ENCODE results near the gene GRM7. TPM values are rescaled to one million over a fixed set of nuclear protein-coding genes. Genes with fewer than 3 reads are reported as not detected.

Gene GRM7
- total and polyA plus RNA-seq, 2 experiments from 2014 or later: 0.62 to 1.7 TPM

- H3K36me3 ChIP-seq: no peaks in the 10 kb centered on the region
- H3K27ac ChIP-seq: no peak overlapping the region
- H3K4me3 ChIP-seq: no peak overlapping the region
- H3K4me1 ChIP-seq (ENCODE audit: low read depth): no peaks in the 10 kb centered on the region
- H3K9me3 ChIP-seq (ENCODE audit: low read depth): no peaks in the 10 kb centered on the region
- TF ChIP-seq CTCF (IDR thresholded peaks at IDR 0.05; ENCODE audit: low read depth, low read length): no peak
- DNase-seq (ENCODE audit: low read depth in 1 of 2, low spot score in 1 of 2): peak in 1 of 2 donors; percentile 3
- H3K27me3 ChIP-seq: no peaks in the 10 kb centered on the region
These were observed 724.1 kb downstream of the GRM7 start for GRCh38 chr3:7585052-7585451.

GRCh38 chr3:7588236-7588635, 727.3 kb downstream of the GRM7 start:
- no peaks in the 10 kb centered on the region for H3K27me3 ChIP-seq
- H3K36me3 ChIP-seq: no peaks in the 10 kb centered on the region
- DNase-seq (ENCODE audit: low read depth in 1 of 2, low spot score in 1 of 2): no peak
- no peaks in the 10 kb centered on the region for H3K4me1 ChIP-seq (ENCODE audit: low read depth)
- H3K4me3 ChIP-seq: no peak overlapping the region
- H3K27ac ChIP-seq: no peak overlapping the region
- TF ChIP-seq CTCF (IDR thresholded peaks at IDR 0.05; ENCODE audit: low read depth, low read length): no peak
- H3K9me3 ChIP-seq (ENCODE audit: low read depth): no peaks in the 10 kb centered on the region

GRCh38 chr3:7589526-7589925, 728.6 kb downstream of the GRM7 start:
- H3K4me3 ChIP-seq: no peak overlapping the region
- H3K36me3 ChIP-seq: no peaks in the 10 kb centered on the region
- no peak for TF ChIP-seq CTCF (IDR thresholded peaks at IDR 0.05; ENCODE audit: low read depth, low read length)
- no peak for DNase-seq (ENCODE audit: low read depth in 1 of 2, low spot score in 1 of 2)
- H3K9me3 ChIP-seq (ENCODE audit: low read depth): no peaks in the 10 kb centered on the region
- no peak overlapping the region for H3K27ac ChIP-seq
- H3K4me1 ChIP-seq (ENCODE audit: low read depth): no peaks in the 10 kb centered on the region
- H3K27me3 ChIP-seq: no peaks in the 10 kb centered on the region

GRCh38 chr3:7602297-7602696, 741.4 kb downstream of the GRM7 start:
- no peaks in the 10 kb centered on the region for H3K36me3 ChIP-seq
- no peak for TF ChIP-seq CTCF (IDR thresholded peaks at IDR 0.05; ENCODE audit: low read depth, low read length)
- no peak overlapping the region for H3K27ac ChIP-seq
- H3K4me3 ChIP-seq: no peak overlapping the region
- no peaks in the 10 kb centered on the region for H3K4me1 ChIP-seq (ENCODE audit: low read depth)
- no peak for DNase-seq (ENCODE audit: low read depth in 1 of 2, low spot score in 1 of 2)
- H3K9me3 ChIP-seq (ENCODE audit: low read depth): no peaks in the 10 kb centered on the region
- H3K27me3 ChIP-seq: no peaks in the 10 kb centered on the region

- Histone ChIP-seq H3K27ac (no peak overlapping the region), H3K27me3 (no peaks in the 10 kb centered on the region), H3K4me3 (no peak overlapping the region), H3K36me3 (no peaks in the 10 kb centered on the region), H3K4me1 (ENCODE audit: low read depth) (no peaks in the 10 kb centered on the region), H3K9me3 (ENCODE audit: low read depth) (no peaks in the 10 kb centered on the region)
- TF ChIP-seq CTCF (IDR thresholded peaks at IDR 0.05; ENCODE audit: low read depth, low read length): no peak
- DNase-seq (ENCODE audit: low read depth in 1 of 2, low spot score in 1 of 2): no peak
These were observed 746.2 kb downstream of the GRM7 start for GRCh38 chr3:7607083-7607482.

- Histone ChIP-seq H3K4me1 (ENCODE audit: low read depth) (no peaks in the 10 kb centered on the region), H3K36me3 (no peaks in the 10 kb centered on the region), H3K9me3 (ENCODE audit: low read depth) (no peaks in the 10 kb centered on the region), H3K27ac (no peak overlapping the region), H3K27me3 (no peaks in the 10 kb centered on the region), H3K4me3 (no peak overlapping the region)
- TF ChIP-seq CTCF (IDR thresholded peaks at IDR 0.05; ENCODE audit: low read depth, low read length): no peak
- DNase-seq (ENCODE audit: low read depth in 1 of 2, low spot score in 1 of 2): no peak
These were observed 746.8 kb downstream of the GRM7 start for GRCh38 chr3:7607676-7608075.
